ENCODE measurements around the gene GAS2L1.

DNA sequence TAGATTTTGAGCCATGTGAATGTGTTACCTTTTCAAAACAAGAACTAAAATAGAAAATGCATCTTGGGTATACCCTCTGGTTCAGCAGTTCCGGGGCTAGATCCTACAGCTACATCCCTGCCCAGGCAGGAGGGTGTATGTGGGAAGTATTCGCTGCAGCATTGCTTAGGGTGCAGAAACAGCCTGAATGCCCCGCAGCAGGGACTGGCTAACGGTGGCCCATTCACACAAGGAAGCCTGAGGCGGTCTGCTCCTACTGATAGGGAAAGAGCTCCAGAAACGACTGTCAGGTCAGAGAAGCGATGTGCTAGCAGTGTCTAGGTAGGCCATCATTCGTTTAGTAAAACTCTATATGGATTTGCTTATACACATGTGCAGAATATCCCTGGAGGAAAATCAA lies 18.9 kb downstream of the GAS2L1 start:
- TF ChIP-seq, protein P1, sequence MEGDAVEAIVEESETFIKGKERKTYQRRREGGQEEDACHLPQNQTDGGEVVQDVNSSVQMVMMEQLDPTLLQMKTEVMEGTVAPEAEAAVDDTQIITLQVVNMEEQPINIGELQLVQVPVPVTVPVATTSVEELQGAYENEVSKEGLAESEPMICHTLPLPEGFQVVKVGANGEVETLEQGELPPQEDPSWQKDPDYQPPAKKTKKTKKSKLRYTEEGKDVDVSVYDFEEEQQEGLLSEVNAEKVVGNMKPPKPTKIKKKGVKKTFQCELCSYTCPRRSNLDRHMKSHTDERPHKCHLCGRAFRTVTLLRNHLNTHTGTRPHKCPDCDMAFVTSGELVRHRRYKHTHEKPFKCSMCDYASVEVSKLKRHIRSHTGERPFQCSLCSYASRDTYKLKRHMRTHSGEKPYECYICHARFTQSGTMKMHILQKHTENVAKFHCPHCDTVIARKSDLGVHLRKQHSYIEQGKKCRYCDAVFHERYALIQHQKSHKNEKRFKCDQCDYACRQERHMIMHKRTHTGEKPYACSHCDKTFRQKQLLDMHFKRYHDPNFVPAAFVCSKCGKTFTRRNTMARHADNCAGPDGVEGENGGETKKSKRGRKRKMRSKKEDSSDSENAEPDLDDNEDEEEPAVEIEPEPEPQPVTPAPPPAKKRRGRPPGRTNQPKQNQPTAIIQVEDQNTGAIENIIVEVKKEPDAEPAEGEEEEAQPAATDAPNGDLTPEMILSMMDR (IDR thresholded peaks at IDR 0.05; ENCODE audit: low read depth, low read length) = no peak
- TF ChIP-seq POLR2A (IDR thresholded peaks at IDR 0.05; ENCODE audit: extremely low read depth, insufficient read length) = no peak

Measured in NB4 (cell line).